ENCODE data around the gene HAAO.

Gene HAAO

DNA sequence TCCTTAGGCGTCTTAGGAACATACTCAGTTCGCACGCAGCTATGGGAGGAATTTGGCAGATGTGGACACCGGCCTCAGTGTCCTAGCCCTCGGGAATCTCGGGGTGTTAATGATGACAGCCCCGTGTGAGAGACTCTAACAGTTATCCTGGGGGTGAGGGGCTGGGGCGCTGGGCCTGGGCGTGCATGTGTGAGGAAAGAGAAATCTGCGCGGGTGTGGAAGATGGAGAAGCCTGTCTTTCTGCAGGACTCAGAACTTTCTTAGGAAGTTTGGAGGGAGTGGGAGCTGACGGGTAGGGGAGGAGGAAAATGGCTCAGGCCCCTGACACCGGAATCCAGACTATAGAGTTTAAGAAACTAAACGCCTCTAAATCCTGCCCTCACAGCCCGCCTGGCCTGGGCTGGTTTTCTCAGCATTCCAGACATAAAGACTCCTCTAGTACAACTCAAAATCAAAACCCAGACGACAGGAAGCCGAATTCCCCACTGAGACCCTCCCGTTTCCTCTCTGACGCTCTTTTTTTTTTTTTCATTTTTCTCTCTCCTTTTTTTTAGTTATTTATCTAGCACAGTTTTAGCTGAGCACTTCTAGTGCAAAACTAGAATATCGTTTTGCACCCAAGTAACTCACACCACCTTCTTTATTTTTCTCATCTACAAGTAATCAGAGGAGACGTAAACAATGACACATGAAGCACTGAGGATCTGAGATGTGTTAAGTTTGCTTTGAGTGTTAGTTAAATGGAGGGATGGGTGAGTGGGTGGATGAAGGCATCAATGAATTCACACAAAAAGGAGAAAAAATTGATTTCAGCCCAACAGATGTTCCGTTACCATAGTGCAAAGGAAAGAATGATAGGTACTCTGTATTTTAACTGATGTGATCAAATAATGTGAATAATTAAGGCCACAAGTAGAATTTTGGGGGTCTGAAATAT, 1.2 kb upstream of the HAAO start:
- DNase-seq (ENCODE audit: low read depth): no peak

DNA sequence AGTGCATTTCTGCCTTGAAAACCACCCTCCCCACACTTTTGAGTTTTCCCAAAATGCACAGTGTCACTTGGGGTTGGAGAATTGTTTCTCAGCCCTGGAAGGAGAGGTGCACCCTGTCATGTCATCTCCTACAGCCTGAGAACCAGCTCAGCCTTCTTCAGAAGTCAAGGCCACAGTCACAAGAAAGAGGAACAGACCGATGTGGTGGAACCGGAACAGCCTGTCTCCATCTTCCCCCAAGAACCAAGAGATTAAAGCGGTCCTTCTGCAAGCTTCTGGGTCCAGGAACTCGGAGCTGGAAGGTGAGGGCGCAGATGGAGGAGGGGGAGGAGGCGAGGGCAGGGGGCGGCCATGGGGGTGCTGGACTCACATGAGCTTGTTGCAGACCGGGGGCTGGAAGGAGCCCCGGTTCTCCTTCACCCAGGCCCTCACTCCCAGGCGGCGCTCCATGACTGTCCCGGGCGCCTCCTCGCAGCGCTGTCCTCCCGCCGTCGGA, 248 bp downstream of the HAAO start:
- DNase-seq (ENCODE audit: low read depth): no peak

DNA sequence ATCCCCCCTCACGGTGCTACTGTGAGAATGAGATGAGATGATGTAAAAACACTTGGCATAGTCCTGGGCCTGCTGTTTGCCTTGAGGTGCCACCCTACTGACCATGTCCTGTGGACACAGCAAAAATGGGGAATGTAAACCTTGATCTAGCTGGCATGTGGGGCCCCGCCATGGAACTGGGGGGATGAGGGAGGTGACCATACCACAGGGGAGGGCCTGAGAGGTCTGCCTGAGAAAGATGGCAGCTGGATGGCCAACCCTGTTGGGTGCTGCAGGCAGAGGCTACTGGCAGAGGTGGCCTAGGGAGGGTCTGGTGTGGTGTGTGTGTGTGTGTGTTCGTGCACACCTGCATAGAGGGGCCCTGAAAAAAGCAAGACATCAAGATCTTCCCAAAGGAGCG, 777 bp downstream of the HAAO start:
- no peak for DNase-seq (ENCODE audit: low read depth)

DNA sequence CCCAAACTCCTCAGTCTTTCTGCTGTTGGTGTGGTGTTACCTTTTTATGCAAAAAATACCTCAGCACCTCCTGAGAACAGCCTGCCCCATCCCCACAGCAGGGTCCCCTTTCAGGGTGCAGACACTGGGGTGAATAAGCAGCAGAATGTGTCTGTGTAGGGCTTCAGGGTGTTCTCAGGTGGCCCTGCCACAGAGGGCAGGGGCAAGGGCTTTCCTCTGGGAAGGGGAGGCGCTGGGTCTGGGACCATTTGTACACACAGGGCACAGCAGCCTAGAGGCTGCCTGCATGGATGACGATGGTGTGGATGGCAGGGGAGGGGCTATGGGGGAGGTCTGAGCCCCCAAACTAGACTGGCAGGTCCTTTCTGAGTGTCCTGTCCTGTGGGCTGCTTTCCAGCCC, 2.6 kb downstream of the HAAO start:
- no peak for DNase-seq (ENCODE audit: low read depth)

DNA sequence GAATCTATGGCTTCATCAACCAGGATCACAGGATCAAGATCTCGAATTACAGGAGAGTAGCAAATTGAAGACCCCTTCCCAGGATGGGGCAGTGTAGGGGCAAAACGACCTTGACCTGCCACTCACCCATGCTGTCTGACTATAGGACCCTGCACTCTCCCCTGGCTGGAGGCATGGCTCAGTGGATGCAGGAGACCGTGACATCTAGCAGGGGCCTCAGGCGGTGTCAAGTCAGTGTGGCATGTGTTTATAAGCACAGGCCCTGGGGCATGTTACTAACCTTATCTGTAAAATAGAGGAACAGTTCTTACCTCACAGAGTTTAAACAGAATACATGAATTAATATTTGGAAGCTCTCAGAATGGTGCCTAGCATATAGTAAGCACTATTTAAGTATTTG, 3.5 kb downstream of the HAAO start:
- no peak for DNase-seq (ENCODE audit: low read depth)

DNA sequence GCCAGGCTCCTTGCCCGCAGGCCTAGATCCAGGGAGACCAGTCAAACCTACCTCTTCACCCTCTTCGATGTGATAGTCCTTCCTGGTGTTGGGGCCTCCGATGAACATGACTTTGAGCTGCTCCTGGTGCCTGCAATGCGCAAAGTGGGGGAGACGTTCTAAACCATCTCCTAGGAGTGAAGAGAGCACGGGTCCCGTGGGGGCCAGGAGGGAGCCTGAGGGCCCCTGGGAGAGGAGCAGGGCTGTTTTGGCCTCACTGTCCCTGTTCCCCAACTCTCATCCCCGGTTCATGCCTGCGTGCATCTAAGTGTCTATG, 3.9 kb downstream of the HAAO start:
- no peak for DNase-seq (ENCODE audit: low read depth)

DNA sequence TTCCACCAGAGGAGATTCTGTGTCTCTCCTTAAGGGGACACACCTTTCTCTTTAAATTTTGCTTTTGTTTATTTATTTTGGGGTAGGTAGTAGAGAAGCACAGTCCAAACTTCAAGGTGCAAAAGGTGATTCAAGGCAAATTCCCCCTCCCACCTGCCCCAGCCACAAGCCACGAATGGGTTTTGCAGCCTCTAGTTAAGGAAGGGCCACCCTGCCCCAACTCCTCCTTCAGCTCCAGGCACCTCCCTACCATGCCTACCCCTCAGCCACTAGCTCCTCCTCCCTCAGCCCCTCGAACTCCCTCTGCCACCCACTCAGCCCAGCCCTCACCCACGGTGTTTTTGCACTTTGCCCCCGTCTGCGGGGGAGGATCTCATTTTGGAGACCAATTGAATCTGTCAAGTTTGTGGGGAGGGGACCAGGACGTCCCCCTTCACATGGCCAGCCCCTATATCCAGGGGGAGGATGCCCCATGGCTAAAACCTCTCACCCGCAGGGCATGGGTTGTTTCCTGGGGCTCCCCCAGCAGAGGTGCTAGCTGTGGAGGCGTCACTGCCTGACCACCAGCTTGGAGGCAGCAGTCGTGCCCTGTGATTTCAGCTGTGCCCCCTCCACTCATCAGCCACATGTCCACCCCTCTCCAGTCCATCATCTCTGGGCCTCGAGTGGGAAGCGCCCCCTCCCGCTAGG, 4.5 kb downstream of the HAAO start:
- DNase-seq (ENCODE audit: low read depth): no peak

DNA sequence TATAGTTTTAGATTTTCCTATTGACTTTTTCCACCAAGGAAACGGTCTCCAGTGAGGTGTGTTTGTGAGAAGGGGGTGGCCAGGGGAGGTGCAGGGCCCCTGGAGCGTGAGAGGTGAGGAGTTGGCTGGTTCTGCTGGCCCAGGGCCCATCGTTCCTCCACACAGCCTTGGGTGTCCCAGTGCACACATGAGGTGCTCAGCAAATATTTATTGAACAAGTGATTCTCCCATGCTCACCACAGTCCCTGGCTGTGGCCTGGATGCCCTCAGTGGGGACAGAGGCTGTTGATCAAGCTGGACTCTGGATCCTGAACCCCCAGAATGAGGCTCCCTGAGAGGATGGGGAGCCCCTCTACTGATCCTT, 5.0 kb downstream of the HAAO start:
- DNase-seq (ENCODE audit: low read depth): no peak

DNA sequence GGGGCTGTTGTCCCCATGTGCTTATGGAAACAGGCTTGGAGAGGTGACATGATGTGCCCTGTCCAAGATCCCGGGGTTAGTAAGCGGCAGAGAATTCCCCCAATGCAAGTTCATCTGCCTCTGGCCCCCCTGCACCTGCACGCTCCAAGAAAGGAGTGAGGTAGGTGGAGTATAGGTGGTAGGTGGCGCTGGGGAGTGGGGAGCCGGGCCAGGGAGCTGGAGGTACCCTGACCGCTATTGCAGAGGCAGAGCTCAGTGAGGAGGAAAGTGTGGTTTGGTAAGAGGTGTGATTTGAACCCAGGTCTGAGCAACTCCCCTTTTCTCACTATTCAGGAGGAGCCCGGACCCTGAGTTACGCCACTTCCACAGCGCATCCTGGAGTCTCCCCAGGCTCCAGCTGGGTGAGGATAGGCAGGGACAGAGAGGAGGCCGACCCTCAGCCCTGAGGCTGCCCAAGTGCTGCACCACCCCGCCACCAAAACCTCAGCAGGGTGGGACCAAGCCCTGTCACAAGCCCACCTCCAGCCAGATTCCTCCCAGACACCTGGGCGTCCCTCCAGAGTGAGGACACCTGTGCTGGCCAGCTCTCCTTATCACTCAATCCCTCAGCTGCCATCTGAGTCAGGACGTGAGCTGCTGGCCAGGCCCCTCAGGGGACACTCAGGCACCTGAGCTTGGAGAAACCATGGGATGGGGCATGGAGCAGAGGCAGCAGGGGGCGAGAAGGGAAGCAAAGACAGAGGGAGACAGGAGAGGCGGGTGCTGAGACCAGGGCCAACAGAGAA, 5.6 kb downstream of the HAAO start:
- DNase-seq (ENCODE audit: low read depth): no peak

DNA sequence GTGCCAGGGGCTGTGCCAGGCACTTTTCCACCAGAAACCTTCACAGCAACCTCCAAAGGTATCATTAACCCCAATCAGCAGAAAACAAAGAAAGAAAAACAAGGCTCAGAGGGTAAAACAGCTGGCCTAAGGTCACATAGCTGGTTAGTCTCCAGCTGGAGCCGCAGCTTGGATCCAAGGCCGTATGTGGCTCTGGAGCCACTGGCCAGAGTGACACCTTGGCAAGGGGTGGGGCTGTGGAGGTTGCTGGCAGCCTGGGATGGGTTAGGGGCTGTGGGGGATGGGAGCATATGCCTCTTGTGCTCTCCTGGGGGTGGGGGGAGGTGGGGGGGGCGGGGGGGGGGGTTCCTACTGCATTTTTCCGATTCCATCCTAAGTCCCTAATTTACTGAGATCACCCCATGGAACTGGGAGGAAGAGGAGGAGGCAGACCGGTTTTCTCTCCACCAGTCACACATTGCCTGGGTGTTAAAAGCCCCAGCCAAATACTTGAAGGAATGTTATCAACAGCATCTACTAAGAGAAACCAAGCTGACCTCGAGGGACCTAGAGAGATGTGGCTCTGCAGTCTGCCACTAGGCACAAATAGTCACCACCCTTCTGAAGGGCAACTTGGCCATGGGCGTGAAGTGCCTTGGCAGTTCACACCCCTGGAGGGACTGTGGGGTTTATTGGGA, 8.0 kb downstream of the HAAO start:
- no peak for DNase-seq (ENCODE audit: low read depth)

DNA sequence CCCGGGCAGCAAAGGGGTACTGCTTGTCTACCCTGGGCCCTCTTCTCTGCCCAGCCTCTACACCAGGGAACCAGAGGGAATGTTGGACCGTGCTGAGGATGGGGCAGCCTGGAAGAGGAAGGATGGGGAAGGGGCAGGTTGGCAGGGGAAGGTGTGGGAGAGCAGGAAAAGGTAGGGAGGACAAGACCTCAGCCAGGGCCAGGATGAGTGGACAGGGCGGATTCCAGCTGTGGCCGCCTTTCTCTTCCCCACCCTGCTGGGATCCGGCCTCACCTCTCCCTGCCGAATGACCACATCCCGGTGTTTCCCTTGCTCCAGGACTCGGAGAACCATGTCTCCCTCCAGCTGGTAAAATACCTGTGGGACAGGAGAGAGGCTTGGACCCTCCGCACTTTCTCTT, 8.9 kb downstream of the HAAO start:
- no peak for DNase-seq (ENCODE audit: low read depth)

DNA sequence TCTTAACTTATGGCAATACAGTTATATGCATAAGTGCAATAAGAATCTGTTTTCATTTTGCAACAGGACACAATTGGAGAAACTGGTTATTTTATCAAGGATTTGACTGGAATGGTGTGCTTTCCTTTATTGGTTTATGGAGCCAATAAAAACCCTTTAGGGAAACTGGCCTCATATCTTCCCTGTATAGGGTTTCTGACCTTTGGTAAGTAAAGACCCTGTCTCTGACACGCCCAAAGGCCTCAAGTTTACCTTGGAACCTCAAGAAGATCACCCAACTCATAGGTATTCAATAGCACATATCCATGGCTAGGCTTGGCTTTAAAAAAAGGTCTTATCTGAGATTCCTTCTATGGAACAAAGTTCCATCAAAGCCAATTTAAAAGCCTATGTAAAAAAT, 11.2 kb downstream of the HAAO start:
- no peak for DNase-seq (ENCODE audit: low read depth)

DNA sequence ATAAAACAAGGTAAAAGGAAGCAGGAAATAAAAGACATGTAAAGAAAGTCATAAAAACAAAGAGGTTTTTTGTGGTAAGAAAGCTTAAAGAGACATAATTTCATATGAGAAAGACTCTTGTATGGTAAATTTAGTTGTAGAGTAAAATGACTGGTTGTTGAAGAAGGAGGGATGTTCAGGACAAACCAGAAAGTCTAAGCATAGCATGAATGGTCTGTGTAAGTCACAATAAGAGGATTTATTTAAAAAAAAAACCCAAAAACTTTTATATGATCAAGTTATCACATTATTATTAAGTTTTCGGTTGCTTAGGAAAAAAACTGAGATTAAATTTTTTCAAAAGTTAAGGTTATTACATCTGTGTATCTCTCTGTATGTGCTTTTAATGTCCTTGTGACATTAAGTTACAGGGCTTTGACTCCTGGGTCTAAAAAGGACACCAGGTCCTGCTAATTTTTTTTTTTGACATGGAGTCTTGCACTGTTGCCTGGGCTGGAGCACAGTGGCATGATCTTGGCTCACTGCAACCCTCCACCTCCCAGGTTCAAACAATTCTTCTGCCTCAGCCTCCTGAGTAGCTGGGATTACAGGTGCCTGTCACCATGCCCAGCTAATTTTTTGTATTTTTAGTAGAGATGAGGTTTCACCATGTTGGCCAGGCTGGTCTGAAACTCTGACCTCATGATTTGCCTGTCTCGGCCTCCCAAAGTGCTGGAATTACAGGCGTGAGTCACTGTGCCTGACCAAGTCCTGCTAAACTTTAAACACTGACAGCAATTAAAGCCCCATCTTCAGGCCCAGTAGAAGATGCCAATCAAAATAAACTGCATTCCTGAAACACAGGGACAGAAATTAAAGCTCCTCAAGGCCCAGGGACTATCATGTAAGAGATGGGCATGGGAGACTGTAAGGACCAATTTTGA, 14.2 kb downstream of the HAAO start:
- DNase-seq (ENCODE audit: low read depth): no peak

DNA sequence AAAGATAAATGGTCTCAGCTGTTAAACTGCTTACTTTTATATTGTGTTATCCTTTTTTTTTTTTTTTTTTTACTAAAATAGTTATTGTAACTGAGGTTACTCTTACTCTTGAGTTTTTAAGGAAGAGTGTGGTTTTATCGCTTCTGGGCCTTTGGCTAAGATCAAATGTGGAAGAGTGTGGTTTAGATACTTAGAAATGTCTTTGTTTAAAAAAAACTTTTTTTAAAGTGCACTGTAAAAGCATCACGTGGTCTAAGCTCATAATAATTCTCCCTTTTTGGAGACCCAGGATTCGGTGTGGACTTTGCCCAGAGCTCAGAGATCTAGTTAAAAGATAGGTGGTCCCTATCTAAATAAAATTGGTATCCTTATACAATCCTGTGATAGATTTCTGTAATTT, 16.6 kb downstream of the HAAO start:
- DNase-seq (ENCODE audit: low read depth): no peak

DNA sequence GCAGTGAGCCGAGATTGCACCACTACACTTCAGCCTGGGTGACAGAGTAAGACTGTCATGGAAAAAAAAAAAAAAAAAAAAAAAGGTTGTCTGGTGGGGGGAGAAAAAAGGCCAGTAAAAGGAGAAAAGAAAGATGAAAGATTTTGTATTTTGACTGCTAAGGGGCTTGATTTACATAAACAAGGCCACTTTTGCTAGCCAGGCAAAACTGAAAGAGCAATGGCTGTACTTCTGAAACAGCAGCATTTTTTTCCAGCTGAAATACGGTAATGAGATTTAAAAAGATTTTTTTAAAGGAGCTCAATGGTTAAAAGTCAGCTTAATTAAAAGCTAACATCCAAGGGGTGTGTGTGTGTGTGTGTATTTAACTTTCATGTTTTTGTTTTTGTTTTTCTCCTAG, 17.2 kb downstream of the HAAO start:
- DNase-seq (ENCODE audit: low read depth): no peak

DNA sequence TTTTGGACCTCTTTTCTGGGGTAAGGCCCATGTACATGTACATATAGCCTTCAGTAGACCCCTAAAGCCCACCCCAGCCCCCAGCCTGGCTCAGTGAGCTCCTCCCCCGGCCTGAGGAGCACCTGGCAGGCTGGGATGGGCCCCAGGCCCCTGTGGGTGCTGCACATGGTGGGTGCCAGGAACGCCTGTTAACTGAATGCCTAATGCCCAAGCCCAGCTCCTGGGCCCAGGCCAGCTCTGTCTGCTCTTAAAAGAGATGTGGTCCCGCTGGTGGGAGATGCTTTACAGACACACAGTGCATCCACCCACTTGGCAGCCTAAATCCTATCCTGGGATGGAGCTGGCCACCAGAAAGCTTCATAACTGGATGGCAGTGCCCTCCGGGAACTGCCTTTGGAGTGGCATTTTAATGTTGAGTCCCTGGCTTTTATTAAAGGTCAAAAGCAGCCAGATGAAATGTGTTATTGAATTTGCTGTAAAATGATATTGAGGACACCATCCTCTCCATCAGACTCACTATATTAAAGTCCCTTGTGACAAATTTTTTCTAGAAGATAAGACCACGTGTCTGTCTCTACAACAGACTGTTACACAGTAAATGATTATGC, 20.7 kb downstream of the HAAO start:
- no peak for DNase-seq (ENCODE audit: low read depth)

DNA sequence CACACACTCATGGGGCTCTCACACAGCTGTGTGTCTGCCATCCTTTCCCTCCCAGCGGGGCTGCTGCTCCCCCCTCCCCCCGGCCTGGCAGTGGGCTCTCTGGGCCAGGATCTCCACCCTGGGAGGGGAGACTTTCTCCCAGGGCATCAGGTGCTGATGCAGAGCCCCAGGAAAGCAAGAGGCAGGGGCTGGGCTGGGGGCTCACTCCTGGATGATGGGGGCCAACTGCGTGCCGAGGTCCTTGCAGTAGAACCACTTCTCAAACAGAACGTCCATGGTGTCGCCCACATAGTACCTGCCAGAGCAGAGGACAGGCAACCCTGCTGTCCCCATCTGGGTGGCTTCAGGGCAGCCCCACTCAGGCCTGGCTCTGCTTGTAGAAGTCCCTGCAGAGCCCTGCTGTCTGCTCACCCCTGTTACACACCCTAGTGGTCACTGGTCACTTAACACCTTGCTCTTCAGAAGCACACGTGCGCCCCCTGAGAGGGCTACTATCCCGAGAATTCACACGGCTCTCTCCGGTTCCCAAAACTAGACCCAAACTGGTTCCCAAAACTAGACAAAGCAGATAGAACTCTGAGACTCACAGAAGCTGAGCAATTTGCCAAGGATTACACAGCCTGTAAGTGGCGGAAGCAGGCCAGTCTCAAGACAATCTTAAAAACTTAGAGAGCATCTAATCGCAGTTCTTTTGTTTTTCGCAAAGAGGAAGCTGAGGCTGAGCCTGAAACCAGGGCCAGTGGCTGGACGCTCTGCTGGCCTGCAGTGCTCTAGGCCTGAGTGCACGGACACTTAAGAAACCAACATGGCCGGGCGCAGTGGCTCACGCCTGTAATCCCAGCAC, 21.9 kb downstream of the HAAO start:
- no peak for DNase-seq (ENCODE audit: low read depth)

DNA sequence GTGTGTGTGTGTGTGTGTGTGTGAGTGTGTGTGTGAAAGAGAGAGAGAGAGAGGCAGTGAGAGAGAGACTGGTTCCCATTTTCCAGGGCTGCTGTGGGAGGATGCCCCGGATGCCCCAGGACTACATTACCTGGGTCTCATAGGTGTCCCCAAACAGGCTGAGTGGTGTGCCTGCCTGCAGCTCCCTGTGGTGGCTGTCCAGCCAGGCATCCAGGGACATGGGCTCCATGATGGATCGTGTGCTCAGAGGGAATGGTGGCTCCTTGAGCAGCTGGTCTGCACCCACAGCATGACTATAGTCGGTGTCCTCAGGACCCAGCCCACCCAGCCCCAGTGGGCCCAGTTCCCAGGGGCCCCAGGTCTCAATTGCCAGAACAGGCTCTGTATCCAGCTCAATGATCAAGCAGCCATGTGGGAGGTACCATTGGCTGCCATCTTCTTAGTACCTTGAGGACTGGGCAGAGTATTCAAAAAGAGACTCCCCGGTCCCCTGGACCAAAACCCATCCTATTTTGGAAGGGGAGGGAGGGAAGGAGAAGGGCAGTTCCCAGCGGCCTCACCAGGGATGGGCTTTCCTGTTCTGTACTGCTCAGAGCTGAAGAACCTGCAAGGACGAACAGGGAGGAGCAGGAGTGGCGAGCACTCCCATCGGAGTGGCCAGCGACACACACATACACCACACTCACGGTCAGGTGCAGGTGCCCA, 22.6 kb downstream of the HAAO start:
- DNase-seq (ENCODE audit: low read depth): no peak

DNA sequence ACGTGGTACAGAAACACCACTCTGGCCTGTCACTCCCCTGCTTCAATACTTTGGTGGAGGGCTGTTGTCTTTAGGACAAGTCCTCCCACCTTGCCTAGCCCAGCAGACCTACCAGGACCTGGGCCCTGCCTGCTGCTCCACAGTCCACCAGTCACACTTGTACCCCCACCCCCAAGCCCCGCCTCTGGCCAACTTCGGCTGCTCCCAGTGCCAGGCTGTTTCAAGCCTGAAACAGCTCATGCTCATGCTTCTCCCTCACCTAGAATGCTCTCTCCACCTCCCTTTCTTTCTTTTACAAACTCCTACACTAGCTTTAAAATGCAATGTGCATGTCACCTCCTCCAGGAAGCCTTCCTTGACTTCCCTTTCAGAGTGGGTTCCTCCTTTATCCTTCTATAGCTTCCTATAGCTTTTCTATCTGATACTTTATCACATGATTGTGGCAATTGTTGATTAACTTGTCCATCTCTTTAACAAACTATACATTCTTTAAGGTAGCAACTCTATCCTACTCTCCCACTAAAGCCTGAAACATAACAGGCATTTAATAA, 23.6 kb downstream of the HAAO start:
- DNase-seq (ENCODE audit: low read depth): no peak

All from stimulated activated CD8-positive, alpha-beta memory T cell treated with anti-CD3 and anti-CD28 coated beads, Interleukin-15, amount 100 ng/mL, for 24 hours (primary cell).